Measurements from ENCODE around the gene AOC2.
"Not testable (repeated sequence)": the region's sequence is repeated elsewhere in the genome, so short reads cannot be mapped to it uniquely, and the experiment has no call there.

Gene AOC2

GRCh38 chr17:42857389-42857788 is 13.0 kb downstream of the AOC2 start:
- Mint-ChIP-seq H3K27me3 (no peaks in the 10 kb centered on the region), H3K4me1 (no peaks in the 10 kb centered on the region), H3K4me3 (no peak overlapping the region), H3K27ac (no peak overlapping the region), H3K9me3 (no peaks in the 10 kb centered on the region), H3K36me3 (no peaks in the 10 kb centered on the region)

GRCh38 chr17:42865638-42866094 is 21.3 kb downstream of the AOC2 start:
- no peaks in the 10 kb centered on the region for H3K27me3 Mint-ChIP-seq
- H3K4me3 Mint-ChIP-seq: no peak overlapping the region
- H3K4me1 Mint-ChIP-seq: no peaks in the 10 kb centered on the region
- H3K36me3 Mint-ChIP-seq: no peaks in the 10 kb centered on the region
- H3K27ac Mint-ChIP-seq: no peak overlapping the region
- H3K9me3 Mint-ChIP-seq: no peaks in the 10 kb centered on the region

GRCh38 chr17:42866216-42866615 is 21.8 kb downstream of the AOC2 start:
- H3K4me3 Mint-ChIP-seq: no peak overlapping the region
- H3K27me3 Mint-ChIP-seq: no peaks in the 10 kb centered on the region
- no peaks in the 10 kb centered on the region for H3K4me1 Mint-ChIP-seq
- no peak overlapping the region for H3K27ac Mint-ChIP-seq
- no peaks in the 10 kb centered on the region for H3K36me3 Mint-ChIP-seq
- H3K9me3 Mint-ChIP-seq: no peaks in the 10 kb centered on the region

GRCh38 chr17:42866631-42867575 is 22.5 kb downstream of the AOC2 start:
- Mint-ChIP-seq H3K9me3 (no peaks in the 10 kb centered on the region), H3K36me3 (peaks cover 1% of the 10 kb centered on the region), H3K4me1 (no peaks in the 10 kb centered on the region), H3K27ac (no peak overlapping the region), H3K4me3 (no peak overlapping the region), H3K27me3 (no peaks in the 10 kb centered on the region)

- H3K9me3 Mint-ChIP-seq, H3K4me3 Mint-ChIP-seq, H3K27me3 Mint-ChIP-seq, H3K27ac Mint-ChIP-seq, H3K4me1 Mint-ChIP-seq, H3K36me3 Mint-ChIP-seq: not testable (repeated sequence)
These were observed 23.4 kb downstream of the AOC2 start for GRCh38 chr17:42867694-42868261.

- H3K4me3 Mint-ChIP-seq: no peak overlapping the region
These were observed 24.0 kb downstream of the AOC2 start for GRCh38 chr17:42868338-42868737.

GRCh38 chr17:42871647-42872046 is 27.3 kb downstream of the AOC2 start:
- Mint-ChIP-seq H3K4me3 (no peak overlapping the region), H3K9me3 (no peaks in the 10 kb centered on the region), H3K4me1 (no peaks in the 10 kb centered on the region), H3K27me3 (no peaks in the 10 kb centered on the region), H3K27ac (no peak overlapping the region), H3K36me3 (peaks cover 1% of the 10 kb centered on the region)

More at GRCh38 chr17:42868338-42868737, 24.0 kb downstream of the AOC2 start:
- no peaks in the 10 kb centered on the region for H3K9me3 Mint-ChIP-seq
- no peaks in the 10 kb centered on the region for H3K27me3 Mint-ChIP-seq
- peaks cover 1% of the 10 kb centered on the region for H3K36me3 Mint-ChIP-seq
- no peaks in the 10 kb centered on the region for H3K4me1 Mint-ChIP-seq
- no peak overlapping the region for H3K27ac Mint-ChIP-seq

- H3K36me3 Mint-ChIP-seq: peaks cover 1% of the 10 kb centered on the region
- peaks cover 2% of the 10 kb centered on the region for H3K27me3 Mint-ChIP-seq
- no peak overlapping the region for H3K27ac Mint-ChIP-seq
- H3K9me3 Mint-ChIP-seq: no peaks in the 10 kb centered on the region
- no peak overlapping the region for H3K4me3 Mint-ChIP-seq
- no peaks in the 10 kb centered on the region for H3K4me1 Mint-ChIP-seq
These were observed 28.0 kb downstream of the AOC2 start for GRCh38 chr17:42872251-42872965.

GRCh38 chr17:42873315-42873714 is 28.9 kb downstream of the AOC2 start:
- H3K27me3 Mint-ChIP-seq: peaks cover 3% of the 10 kb centered on the region
- H3K4me3 Mint-ChIP-seq: no peak overlapping the region
- H3K27ac Mint-ChIP-seq: no peak overlapping the region
- H3K9me3 Mint-ChIP-seq: no peaks in the 10 kb centered on the region
- H3K4me1 Mint-ChIP-seq: no peaks in the 10 kb centered on the region
- peaks cover 1% of the 10 kb centered on the region for H3K36me3 Mint-ChIP-seq

GRCh38 chr17:42873932-42874695 is 29.7 kb downstream of the AOC2 start:
- not testable (repeated sequence) for H3K9me3 Mint-ChIP-seq, H3K4me3 Mint-ChIP-seq, H3K4me1 Mint-ChIP-seq, H3K36me3 Mint-ChIP-seq, H3K27me3 Mint-ChIP-seq, H3K27ac Mint-ChIP-seq

GRCh38 chr17:42877037-42877436 is 32.7 kb downstream of the AOC2 start:
- Mint-ChIP-seq H3K36me3 (no peaks in the 10 kb centered on the region), H3K4me3 (no peak overlapping the region), H3K27me3 (peaks cover 3% of the 10 kb centered on the region), H3K9me3 (no peaks in the 10 kb centered on the region), H3K4me1 (no peaks in the 10 kb centered on the region), H3K27ac (no peak overlapping the region)

GRCh38 chr17:42878123-42878880 is 33.9 kb downstream of the AOC2 start:
- Mint-ChIP-seq H3K9me3 (no peaks in the 10 kb centered on the region), H3K36me3 (no peaks in the 10 kb centered on the region), H3K4me3 (no peak overlapping the region), H3K4me1 (no peaks in the 10 kb centered on the region), H3K27ac (no peak overlapping the region), H3K27me3 (peaks cover 3% of the 10 kb centered on the region)

GRCh38 chr17:42878924-42879595 is 34.7 kb downstream of the AOC2 start:
- H3K4me3 Mint-ChIP-seq: no peak overlapping the region
- no peaks in the 10 kb centered on the region for H3K9me3 Mint-ChIP-seq
- no peaks in the 10 kb centered on the region for H3K36me3 Mint-ChIP-seq
- H3K4me1 Mint-ChIP-seq: no peaks in the 10 kb centered on the region
- H3K27me3 Mint-ChIP-seq: peaks cover 3% of the 10 kb centered on the region
- H3K27ac Mint-ChIP-seq: no peak overlapping the region

GRCh38 chr17:42879596-42879985 is 35.2 kb downstream of the AOC2 start:
- Mint-ChIP-seq H3K9me3 (no peaks in the 10 kb centered on the region), H3K27ac (no peak overlapping the region)

More at GRCh38 chr17:42879596-42879985, 35.2 kb downstream of the AOC2 start:
- H3K4me3 Mint-ChIP-seq: no peak overlapping the region
- H3K4me1 Mint-ChIP-seq: no peaks in the 10 kb centered on the region
- H3K36me3 Mint-ChIP-seq: no peaks in the 10 kb centered on the region
- H3K27me3 Mint-ChIP-seq: peaks cover 3% of the 10 kb centered on the region

Data from activated naive CD4-positive, alpha-beta T cell treated with anti-CD3 and anti-CD28 coated beads, Interleukin-2, amount 50 U/mL, for 24 hours (primary cell).